NCI-H69 (cell line): Measurements from ENCODE around the gene KLHDC4.
"Not testable (repeated sequence)": the region's sequence is repeated elsewhere in the genome, so short reads cannot be mapped to it uniquely, and the experiment has no call there.

ENCODE experiments used
- DNase-seq: peaks from one replicate; lab custom pipeline; 2025; lab: John Stamatoyannopoulos, UW

KLHDC4 gene

DNA sequence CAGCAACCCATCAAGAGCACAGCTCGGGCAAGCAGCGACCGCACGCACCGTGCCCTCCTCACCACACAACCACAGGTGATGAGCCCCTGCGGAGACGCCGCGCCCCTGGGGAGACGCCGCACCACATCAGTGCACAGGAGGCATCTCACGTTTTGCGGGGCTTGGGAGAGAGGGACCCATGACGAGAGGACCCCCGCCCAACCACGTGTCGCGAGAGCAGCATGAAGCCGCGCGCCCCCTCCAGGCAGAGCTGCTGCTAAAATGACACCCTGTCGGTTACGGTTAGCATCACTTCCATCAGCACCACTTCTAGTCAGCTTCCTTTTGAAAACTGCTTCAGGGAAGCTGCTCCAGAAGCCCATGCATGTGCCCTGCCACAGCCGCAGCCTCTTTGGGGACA lies 45.3 kb downstream of the KLHDC4 start:
- no peak for DNase-seq

GRCh38 chr16:87718831-87719230 lies 47.0 kb downstream of the KLHDC4 start:
- not testable (repeated sequence) for DNase-seq

- no peak for DNase-seq
Observed at GRCh38 chr16:87715658-87716057, 50.1 kb downstream of the KLHDC4 start.

DNA sequence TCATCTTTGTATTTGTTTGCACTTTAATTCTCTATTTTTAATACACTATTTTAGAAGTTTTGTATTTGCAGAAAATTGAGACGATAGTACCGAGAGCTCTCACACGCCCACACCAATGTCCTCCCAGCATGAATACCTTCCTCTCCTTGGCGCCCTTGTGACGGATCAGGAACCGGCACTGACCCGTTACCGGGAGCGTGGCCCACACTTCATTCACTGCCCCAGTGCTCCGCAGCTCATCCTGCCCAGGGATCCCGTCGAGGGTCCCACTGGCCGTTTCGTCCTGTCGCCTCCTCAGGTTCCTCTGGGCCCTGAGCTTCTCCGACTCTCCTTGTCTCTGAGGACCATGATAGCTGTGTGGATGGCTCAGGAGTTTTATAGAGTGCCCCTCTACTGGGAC lies 50.6 kb downstream of the KLHDC4 start:
- no peak for DNase-seq

- DNase-seq, result no peak
Observed at GRCh38 chr16:87713451-87714229, 52.1 kb downstream of the KLHDC4 start.

DNA sequence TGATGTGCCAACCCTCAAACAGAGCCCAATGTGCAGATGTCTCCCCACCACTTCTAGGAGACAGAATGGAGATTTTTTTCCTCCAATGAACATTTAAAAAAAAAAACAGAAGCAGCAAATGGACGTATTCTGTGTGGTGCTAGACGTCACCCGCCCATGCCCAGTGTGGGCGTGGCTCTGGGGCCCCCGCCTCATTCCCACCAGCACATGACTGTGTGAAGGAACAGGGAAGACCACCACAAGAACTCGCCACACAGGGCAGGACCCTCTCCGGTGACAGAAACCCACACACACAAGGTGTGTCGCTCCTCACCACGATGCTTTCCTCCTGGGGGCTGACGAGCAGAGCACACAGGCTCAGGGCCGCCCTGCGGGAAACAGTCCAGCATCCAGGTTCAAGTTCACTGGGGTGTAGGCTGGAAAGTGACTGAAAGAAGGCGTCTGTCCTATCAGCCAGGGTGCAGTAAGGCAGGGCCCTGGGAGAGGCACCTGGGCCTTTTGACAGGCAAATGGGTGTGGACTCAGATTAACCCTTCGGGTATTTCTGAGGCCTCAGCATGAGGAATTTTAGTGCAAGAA lies 53.5 kb downstream of the KLHDC4 start:
- no peak for DNase-seq

DNA sequence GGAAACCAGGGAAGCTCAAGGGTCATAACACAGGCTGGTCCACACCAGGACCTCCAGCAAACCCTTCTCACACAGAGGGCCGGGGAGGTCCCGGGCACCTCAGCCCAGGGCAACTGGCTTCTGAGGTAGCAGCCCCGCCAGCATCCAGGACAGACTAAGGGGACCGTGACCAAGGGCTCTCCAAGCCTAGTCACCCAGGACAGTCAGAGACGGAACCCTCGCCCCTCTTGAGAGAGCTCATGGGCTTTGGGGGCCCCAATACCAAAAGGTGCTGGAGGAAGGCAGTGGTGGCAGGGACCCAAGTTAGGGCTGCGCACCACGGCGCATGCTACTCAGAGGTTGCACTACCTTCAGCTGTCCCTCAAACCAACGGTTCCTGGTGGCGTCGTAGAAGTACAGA lies 54.9 kb downstream of the KLHDC4 start:
- no peak for DNase-seq

GRCh38 chr16:87709677-87710076 lies 56.1 kb downstream of the KLHDC4 start:
- no peak for DNase-seq

DNA sequence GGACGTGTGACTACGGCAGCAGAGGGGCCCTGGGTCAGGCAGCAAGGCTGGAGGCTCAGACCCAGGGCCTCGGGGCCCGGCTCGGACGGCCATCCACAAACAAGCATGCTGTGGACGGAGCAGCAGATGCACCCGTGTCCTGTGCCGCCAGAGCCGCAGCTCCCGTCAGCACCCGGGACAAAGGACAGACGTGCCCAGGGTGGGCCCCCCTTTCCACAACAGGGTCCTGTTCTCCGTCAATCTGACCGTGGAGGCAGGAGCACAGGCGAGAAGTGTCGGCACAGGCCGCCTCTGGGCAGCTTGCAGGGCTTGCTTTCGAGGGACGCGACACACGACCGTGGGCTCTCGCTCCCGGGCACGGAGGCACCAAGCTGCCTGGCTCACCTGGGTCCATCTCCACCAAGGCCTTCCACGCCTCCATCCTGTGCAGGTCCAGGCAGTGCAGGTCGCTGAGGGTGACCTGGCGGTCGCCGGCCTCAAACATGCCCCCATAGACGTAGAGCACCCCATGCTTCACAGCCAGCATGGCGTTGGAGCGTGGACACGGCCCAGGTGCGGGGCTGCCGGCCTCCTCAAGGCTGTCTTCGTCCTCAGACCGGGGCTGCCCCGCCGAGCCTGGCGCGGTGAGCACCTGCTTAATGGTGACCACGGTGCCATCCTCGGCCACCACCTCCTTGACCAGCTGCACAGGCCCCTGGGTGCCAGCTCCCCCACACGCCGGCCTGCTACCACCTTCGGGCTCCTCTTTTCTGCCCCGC lies 56.7 kb downstream of the KLHDC4 start:
- no peak for DNase-seq

DNA sequence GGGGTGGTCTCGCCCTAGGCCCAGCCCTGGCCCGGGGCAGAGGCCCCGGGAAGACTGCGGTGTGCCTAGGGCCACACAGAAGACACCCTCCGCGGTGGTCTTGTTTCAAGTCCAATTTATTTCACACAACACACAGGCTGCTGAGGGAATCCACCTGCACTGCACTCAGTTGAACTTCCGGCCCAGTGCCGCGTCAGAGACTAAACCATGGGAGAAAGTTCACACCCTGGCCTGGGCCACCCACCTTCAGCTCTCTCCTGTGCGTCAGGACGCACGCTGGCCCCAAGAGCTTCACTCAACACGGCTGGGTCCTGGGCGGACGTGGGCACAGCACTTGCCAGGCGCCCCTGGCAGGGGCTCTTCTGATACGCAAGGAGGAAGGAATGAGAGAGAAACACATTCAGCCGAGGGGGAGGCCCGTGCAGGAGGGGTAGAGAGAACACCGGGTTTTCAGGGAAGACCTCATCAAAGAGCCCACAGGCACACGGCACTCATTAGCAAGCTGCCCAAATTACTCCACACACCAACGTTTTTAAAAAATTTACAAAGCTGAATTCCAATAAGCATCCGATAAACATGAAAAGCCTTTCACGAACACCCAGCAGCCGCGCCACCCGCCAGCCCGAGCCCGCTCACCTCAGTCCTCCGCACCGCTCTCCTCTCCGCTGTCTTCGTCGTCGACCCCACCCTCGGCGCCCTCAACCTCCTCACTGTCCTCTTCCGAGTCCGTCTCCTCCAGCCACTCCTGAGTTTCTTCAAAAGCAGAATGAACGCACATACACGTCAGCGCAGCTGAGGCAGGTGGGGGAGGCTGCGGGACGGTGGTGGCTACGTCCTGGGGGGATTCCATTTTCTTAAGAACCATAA lies 57.8 kb downstream of the KLHDC4 start:
- DNase-seq, result no peak

- peak; percentile 28 for DNase-seq
Observed at GRCh38 chr16:87707097-87707496, 58.7 kb downstream of the KLHDC4 start.

DNA sequence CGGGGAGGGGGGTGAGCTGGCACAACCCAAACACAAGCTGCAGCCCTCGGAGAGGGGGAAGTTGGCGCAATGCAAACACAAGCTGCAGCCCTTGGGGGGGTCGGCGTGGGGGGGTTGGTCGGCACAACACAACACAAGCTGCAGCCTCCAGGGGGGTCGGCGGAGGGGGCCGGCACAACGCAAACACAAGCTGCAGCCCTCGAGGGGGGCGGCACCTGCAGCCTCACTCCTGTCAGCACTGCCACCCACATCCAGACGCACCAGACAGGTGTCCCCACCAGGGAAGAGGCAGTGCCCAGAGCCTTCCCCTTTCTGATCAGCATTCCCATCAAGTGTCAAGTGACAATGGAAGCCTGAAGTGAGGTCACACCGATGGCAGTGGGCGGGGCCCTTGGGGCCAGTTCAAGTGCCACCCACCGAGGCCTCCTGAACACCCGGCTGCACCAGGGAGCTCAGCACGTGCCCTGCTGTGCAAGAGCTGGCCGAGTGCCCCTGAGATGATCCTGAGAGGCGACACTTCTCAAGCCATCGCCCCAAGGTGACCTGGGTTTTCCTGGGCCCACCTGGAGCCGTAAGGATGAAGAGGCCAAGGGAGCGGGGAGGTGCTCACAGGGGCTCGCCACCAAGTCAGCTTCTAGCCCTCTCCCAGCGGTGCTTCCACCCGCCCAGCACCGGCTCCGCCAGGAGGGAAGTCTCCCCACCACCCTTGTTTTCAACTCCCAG lies 59.3 kb downstream of the KLHDC4 start:
- peak; percentile 87 for DNase-seq

DNA sequence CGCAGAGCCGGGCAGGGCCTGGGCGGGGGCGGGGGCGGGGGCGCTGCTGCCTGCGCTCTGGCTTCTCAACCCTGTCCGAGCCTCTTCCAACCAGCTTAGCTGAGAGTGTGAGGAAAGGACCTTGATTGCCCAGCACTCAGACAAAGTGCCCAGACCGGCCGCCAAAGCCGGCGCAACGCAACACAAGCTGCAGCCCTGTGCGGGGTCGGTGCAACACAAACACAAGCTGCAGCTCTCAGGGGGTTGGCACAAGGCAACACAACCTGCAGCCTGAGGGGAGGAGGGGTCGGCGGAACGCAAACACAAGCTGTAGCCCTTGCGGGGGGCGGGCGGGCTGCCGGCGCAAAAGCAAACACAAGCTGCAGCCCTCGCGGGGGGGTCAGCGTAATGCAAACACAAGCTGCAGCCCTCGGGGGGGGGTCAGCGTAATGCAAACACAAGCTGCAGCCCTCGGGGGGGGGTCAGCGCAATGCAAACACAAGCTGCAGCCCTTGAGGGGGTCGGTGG lies 60.0 kb downstream of the KLHDC4 start:
- peak; percentile 90 for DNase-seq

DNA sequence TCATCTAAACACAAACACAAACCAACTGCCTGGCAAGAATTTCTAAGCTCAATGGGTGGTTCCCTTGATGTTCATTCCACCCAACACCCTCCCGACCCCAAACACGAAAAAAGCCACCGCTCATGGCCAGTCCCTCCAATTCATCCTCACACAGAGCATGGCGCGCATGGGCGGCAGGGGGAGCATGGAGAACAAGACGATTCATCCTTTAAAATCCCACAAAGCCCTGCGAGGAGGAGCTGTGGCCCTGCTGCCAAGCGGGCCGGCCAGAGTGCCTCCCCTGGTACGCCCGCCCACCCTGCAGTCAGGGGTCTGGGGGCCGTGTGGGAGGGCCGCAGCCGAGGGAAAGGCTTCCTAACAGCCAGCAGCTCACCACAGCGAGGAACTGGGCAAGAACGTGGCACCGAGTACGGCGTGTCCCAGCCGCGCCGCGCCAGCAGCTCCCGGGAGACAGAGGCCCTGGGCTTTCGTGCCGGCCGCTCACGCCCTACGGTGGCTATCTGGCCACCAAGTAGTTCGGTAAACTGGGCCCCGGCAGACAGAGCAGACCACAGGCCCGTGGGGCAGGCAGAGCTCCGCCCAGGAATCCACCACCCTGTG lies 60.9 kb downstream of the KLHDC4 start:
- no peak for DNase-seq

- DNase-seq, result no peak
Observed at GRCh38 chr16:87703835-87704375, 61.9 kb downstream of the KLHDC4 start.

GRCh38 chr16:87703071-87703470 lies 62.7 kb downstream of the KLHDC4 start:
- no peak for DNase-seq

DNA sequence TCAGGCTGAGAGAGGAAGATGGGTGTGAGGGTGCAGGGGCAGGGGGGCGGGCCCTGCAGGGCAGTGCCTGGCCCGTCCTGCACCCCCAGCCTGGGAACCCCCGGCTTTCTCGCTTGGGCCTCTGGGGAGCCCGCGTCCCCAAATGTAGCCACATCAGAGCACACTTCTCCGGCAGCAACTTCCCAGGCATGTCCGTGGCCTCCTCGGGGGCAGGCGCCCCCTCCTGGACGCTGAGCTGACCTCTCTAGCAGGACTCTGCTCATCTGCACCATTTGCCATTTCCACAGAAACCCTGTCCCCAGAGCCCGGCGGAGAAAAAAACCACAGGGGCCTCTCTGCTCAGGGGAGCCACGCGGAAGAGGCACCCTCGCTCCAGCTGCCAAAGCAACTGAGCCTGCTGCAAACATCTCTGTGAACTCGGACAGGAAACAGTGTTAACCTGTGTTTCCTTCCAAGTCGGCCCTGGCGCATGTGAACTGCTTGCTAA lies 63.4 kb downstream of the KLHDC4 start:
- DNase-seq, result no peak

DNA sequence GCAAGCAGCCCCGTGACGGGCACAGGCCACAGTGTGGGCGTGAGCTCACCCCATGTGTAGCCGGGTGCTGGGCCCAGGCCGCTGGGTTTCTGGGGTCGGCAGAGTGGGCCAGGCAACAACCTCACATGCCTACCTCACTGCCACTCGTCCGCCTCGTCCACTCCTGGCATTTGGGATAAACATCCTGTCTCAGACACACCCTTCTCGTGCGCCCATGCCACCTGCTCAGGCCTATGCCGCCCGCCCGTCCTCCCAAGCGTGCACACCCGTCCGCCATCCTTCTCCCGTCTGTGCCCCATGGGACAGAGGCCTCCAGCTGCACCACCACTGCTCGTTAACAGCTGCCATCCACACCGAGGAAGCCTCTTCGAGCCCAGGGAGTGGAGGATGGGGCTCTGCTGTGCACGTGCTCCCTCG lies 64.3 kb downstream of the KLHDC4 start:
- no peak for DNase-seq

DNA sequence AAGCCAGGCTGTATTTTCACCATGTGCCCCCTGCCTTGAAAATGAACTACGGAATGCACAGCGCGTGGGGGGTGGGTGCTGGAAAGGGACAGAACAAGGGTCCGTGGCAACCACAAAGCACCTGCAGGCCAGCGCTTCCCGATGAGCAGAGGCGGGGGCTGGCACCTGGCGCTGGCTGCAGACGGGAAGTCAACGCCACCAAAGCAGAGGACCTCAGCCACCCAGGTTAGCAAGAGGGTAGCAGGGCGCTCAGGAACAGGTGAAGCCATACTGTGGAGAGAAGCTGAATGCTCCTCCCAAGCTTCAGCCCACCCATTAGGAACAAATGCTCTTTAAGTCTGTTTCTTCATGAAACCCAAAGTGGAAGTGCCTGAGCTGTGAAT lies 64.7 kb downstream of the KLHDC4 start:
- no peak for DNase-seq

- DNase-seq, result no peak
Observed at GRCh38 chr16:87700406-87701077, 65.2 kb downstream of the KLHDC4 start.
